CD1c-positive myeloid dendritic cell (primary cell): ENCODE measurements around the gene RPL39L.
A peak's percentile ranks its signal among the peaks of the same experiment; 100 is the strongest.

ENCODE experiments used
- DNase-seq: peaks from one replicate; pipeline ENCODE4 v3.0.0-alpha.2; 2016; ENCODE audit errors: extremely low spot score

RPL39L gene

GRCh38 chr3:187098923-187099512 is 40.3 kb downstream of the RPL39L start:
- DNase-seq: peak; percentile 12

- no peak for DNase-seq
These were observed 46.0 kb downstream of the RPL39L start for GRCh38 chr3:187093320-187093719.

- DNase-seq: no peak
These were observed 50.6 kb downstream of the RPL39L start for GRCh38 chr3:187088701-187089100.

GRCh38 chr3:187086831-187087230 is 52.5 kb downstream of the RPL39L start:
- no peak for DNase-seq

GRCh38 chr3:187085933-187086332 is 53.4 kb downstream of the RPL39L start:
- DNase-seq: no peak

GRCh38 chr3:187085021-187085666 is 54.2 kb downstream of the RPL39L start:
- DNase-seq: no peak

GRCh38 chr3:187084580-187084979 is 54.7 kb downstream of the RPL39L start:
- no peak for DNase-seq

GRCh38 chr3:187084126-187084525 is 55.2 kb downstream of the RPL39L start:
- DNase-seq: no peak

- peak; percentile 5 for DNase-seq
These were observed 56.4 kb downstream of the RPL39L start for GRCh38 chr3:187082758-187083375.

- DNase-seq: no peak
These were observed 58.4 kb downstream of the RPL39L start for GRCh38 chr3:187080799-187081450.

- no peak for DNase-seq
These were observed 59.9 kb downstream of the RPL39L start for GRCh38 chr3:187079090-187080022.

GRCh38 chr3:187077537-187077936 is 61.8 kb downstream of the RPL39L start:
- no peak for DNase-seq

- DNase-seq: no peak
These were observed 62.2 kb downstream of the RPL39L start for GRCh38 chr3:187077085-187077484.

- no peak for DNase-seq
These were observed 63.0 kb downstream of the RPL39L start for GRCh38 chr3:187076297-187076696.

GRCh38 chr3:187074846-187075245 is 64.5 kb downstream of the RPL39L start:
- no peak for DNase-seq

GRCh38 chr3:187073581-187074098 is 65.7 kb downstream of the RPL39L start:
- DNase-seq: no peak

- DNase-seq: no peak
These were observed 66.8 kb downstream of the RPL39L start for GRCh38 chr3:187072511-187072910.

GRCh38 chr3:187072102-187072501 is 67.2 kb downstream of the RPL39L start:
- DNase-seq: no peak
